Thyroid gland (tissue), 4 donors: ENCODE measurements around the gene ALG6. TPM values are rescaled to one million over a fixed set of nuclear protein-coding genes. Genes with fewer than 3 reads are reported as not detected.

Source experiments
- DNase-seq, 2 donors: peaks; one replicate each; pipeline ENCODE4 v3.0.0-alpha.2; 2019
- H3K27ac ChIP-seq, 3 donors: fragments of 200-600 bp; sonication (generic); 1 replicate in 2 of 3; 2 replicates in 1 of 3; pipeline ENCODE4 v1.5.1; 2016 to 2019; ENCODE audit warnings: mild to moderate bottlenecking in 1 of 3, moderate library complexity in 1 of 3
- H3K27me3 ChIP-seq: fragments of 200-600 bp; sonication (generic); one replicate; pipeline ENCODE4 v1.5.1; 2019
- H3K36me3 ChIP-seq, 2 donors: fragments of 200-600 bp; sonication (generic); one replicate each; pipeline ENCODE4 v1.5.1; 2016 to 2019
- H3K4me1 ChIP-seq, 2 donors: fragments of 200-600 bp; sonication (generic); one replicate each; pipeline ENCODE4 v1.5.1; 2017 to 2019
- H3K4me3 ChIP-seq, 3 donors: fragments of 200-600 bp; sonication (generic); replicated peaks in 1 of 3; 1 replicate in 2 of 3; 2 replicates in 1 of 3; pipeline ENCODE4 v1.5.1; 2016; ENCODE audit warnings: mild to moderate bottlenecking in 1 of 3
- H3K9me3 ChIP-seq: fragments of 200-600 bp; sonication (generic); one replicate; pipeline ENCODE4 v1.5.1; 2017
- POLR2A ChIP-seq, 2 donors: fragments of 450-650 bp; IDR thresholded peaks; one replicate each; pipeline ENCODE4 v1.6.1; 2017; ENCODE audit warnings: antibody characterized with exemption in 2 of 2, mild to moderate bottlenecking in 2 of 2, moderate library complexity in 1 of 2
- WGBS, 2 donors: methylation state at CpG; one replicate each; pipeline ENCODE4 v1.1.5; 2017; 5-methylcytosine and 5-hydroxymethylcytosine counted together
- intact Hi-C: fragments of 100-400 bp; cut with DNase I; formaldehyde crosslinking; loops from one replicate; pipeline ENCODE4 v1.15.1; 2023
- total RNA-seq, 4 donors: library from RNA; depleted of rRNA; stranded (reverse); fragments of >200 nt; gene quantifications; one replicate each; pipeline ENCODE4 v1.2.3, GENCODE V29; 2016
- TF ChIP-seq, protein P1 (sequence below), 6 experiments: fragments of 200-600 bp in 3 of 6; fragments of 450-650 bp in 3 of 6; sonication (generic) in 3 of 6; IDR thresholded peaks; one replicate each; pipeline ENCODE4 v1.5.1; 2016 to 2019; ENCODE audit warnings: antibody characterized with exemption in 6 of 6, mild to moderate bottlenecking in 2 of 6, inconsistent platforms in 1 of 6, moderate library complexity in 1 of 6

ALG6 gene
- total RNA-seq, 4 donors from 2014 or later: 9.2 to 21.5 (median 19.7) TPM

DNA sequence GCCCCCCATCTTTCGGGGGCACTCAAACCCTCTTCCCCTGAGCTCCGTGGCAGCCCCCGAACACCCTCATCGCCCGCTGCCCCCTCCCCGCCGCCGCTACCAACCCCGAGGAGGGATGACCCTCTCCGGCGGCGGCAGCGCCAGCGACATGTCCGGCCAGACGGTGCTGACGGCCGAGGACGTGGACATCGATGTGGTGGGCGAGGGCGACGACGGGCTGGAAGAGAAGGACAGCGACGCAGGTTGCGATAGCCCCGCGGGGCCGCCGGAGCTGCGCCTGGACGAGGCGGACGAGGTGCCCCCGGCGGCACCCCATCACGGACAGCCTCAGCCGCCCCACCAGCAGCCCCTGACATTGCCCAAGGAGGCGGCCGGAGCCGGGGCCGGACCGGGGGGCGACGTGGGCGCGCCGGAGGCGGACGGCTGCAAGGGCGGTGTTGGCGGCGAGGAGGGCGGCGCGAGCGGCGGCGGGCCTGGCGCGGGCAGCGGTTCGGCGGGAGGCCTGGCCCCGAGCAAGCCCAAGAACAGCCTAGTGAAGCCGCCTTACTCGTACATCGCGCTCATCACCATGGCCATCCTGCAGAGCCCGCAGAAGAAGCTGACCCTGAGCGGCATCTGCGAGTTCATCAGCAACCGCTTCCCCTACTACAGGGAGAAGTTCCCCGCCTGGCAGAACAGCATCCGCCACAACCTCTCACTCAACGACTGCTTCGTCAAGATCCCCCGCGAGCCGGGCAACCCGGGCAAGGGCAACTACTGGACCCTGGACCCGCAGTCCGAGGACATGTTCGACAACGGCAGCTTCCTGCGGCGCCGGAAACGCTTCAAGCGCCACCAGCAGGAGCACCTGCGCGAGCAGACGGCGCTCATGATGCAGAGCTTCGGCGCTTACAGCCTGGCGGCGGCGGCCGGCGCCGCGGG lies 44.2 kb upstream of the ALG6 start:
- WGBS, 2 donors: 3 to 14% methylated on average over 7 to 31 of the region's 104 CpGs
- H3K4me1 ChIP-seq: peaks cover 20 to 29% of the 10 kb centered on the region in 2 donors
- H3K27ac ChIP-seq: no peak overlapping the region
- H3K27me3 ChIP-seq: peaks cover 90% of the 10 kb centered on the region
- peak in 1 of 2 donors; percentile 28 for DNase-seq
- no peaks in the 10 kb centered on the region for H3K36me3 ChIP-seq
- peak overlapping the region in 1 of 3 donors; percentile 38 for H3K4me3 ChIP-seq
- intact Hi-C loops: no loop called here
- TF ChIP-seq POLR2A (IDR thresholded peaks at IDR 0.05): no peak
- TF ChIP-seq, protein P1, sequence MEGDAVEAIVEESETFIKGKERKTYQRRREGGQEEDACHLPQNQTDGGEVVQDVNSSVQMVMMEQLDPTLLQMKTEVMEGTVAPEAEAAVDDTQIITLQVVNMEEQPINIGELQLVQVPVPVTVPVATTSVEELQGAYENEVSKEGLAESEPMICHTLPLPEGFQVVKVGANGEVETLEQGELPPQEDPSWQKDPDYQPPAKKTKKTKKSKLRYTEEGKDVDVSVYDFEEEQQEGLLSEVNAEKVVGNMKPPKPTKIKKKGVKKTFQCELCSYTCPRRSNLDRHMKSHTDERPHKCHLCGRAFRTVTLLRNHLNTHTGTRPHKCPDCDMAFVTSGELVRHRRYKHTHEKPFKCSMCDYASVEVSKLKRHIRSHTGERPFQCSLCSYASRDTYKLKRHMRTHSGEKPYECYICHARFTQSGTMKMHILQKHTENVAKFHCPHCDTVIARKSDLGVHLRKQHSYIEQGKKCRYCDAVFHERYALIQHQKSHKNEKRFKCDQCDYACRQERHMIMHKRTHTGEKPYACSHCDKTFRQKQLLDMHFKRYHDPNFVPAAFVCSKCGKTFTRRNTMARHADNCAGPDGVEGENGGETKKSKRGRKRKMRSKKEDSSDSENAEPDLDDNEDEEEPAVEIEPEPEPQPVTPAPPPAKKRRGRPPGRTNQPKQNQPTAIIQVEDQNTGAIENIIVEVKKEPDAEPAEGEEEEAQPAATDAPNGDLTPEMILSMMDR (IDR thresholded peaks at IDR 0.05): no peak
- no peaks in the 10 kb centered on the region for H3K9me3 ChIP-seq

GRCh38 chr1:63323865-63324778 lies 43.3 kb upstream of the ALG6 start:
- H3K27me3 ChIP-seq: peaks cover 84% of the 10 kb centered on the region
- H3K9me3 ChIP-seq: no peaks in the 10 kb centered on the region
- no peak for DNase-seq
- WGBS, 2 donors: 9 to 13% methylated on average over 17 to 31 of the region's 114 CpGs
- intact Hi-C loops: no loop called here
- TF ChIP-seq, protein P1 (IDR thresholded peaks at IDR 0.05): no peak
- TF ChIP-seq POLR2A (IDR thresholded peaks at IDR 0.05): no peak
- peak overlapping the region in 1 of 3 donors; percentile 38 for H3K4me3 ChIP-seq
- no peak overlapping the region for H3K27ac ChIP-seq
- peaks cover 20 to 29% of the 10 kb centered on the region in 2 donors for H3K4me1 ChIP-seq
- H3K36me3 ChIP-seq: no peaks in the 10 kb centered on the region

- Histone ChIP-seq H3K9me3 (no peaks in the 10 kb centered on the region), H3K4me3 (no peak overlapping the region), H3K4me1 (peaks cover 22 to 31% of the 10 kb centered on the region in 2 donors), H3K27me3 (peaks cover 82% of the 10 kb centered on the region), H3K27ac (no peak overlapping the region), H3K36me3 (no peaks in the 10 kb centered on the region)
- WGBS, 2 donors: 14 to 20% methylated on average over 7 of the region's 7 CpGs
- intact Hi-C loops: no loop called here
- no peak for DNase-seq
- TF ChIP-seq, protein P1 (IDR thresholded peaks at IDR 0.05): no peak
Measured at GRCh38 chr1:63324779-63325119, 42.7 kb upstream of the ALG6 start.

GRCh38 chr1:63325279-63325985 lies 42.0 kb upstream of the ALG6 start:
- Histone ChIP-seq H3K27ac (no peak overlapping the region), H3K4me1 (peaks cover 26 to 37% of the 10 kb centered on the region in 2 donors), H3K36me3 (no peaks in the 10 kb centered on the region), H3K27me3 (peaks cover 82% of the 10 kb centered on the region), H3K4me3 (no peak overlapping the region), H3K9me3 (no peaks in the 10 kb centered on the region)
- no peak for TF ChIP-seq POLR2A (IDR thresholded peaks at IDR 0.05)
- TF ChIP-seq, protein P1 (IDR thresholded peaks at IDR 0.05): no peak
- intact Hi-C loops: no loop called here
- no peak for DNase-seq
- 14 to 23% methylated on average over 2 of the region's 2 CpGs for WGBS, 2 donors
